A549 (cell line): ENCODE results near the gene AMY2B. TPM values are rescaled to one million over a fixed set of nuclear protein-coding genes. Genes with fewer than 3 reads are reported as not detected.
"Not testable (repeated sequence)": the region's sequence is repeated elsewhere in the genome, so short reads cannot be mapped to it uniquely, and the experiment has no call there.

Source experiments
- ATAC-seq, 2 experiments: fragments of 200-7000 bp in 1 of 2; fragments of >200 bp in 1 of 2; cut with Nextera tagmentation in 1 of 2; cut with Tn5 transposase in 1 of 2; 3 replicates each; pipeline versions ENCODE4 v1.8.0 to v1.9.1; 2018 to 2020; ENCODE audit warnings: mild to moderate bottlenecking in 1 of 2, moderate library complexity in 1 of 2
- CTCF ChIA-PET: fragments of 300-600 bp; sonication (Branson Sonifier 250); formaldehyde crosslinking; extraction: SDS; loops from one replicate; lab custom pipeline; 2021; ENCODE audit warnings: antibody characterized with exemption, inconsistent platforms; lab: Yijun Ruan, JAX
- POLR2A ChIA-PET: fragments of 350-600 bp; formaldehyde crosslinking; extraction: SDS; loops from one replicate; lab custom pipeline; 2021; ENCODE audit warnings: antibody characterized with exemption, inconsistent platforms; lab: Yijun Ruan, JAX
- DNase-seq, 2 experiments: peaks; one replicate each; pipeline versions ENCODE4 v3.0.0 to v3.0.0-alpha.2; 2011 to 2016; ENCODE audit warnings: low read depth in 1 of 2, low spot score in 1 of 2
- FAIRE-seq: peaks from 2 replicates; lab custom pipeline; 2011; peaks lifted over from hg19 to GRCh38; lab: Jason Lieb, UNC
- H3K27ac ChIP-seq, 2 experiments: fragments of >200 bp; sonication (Bioruptor Twin); formaldehyde crosslinking; 3 replicates each; pipeline ENCODE4 v1.5.1; 2016 to 2017
- H3K4me1 ChIP-seq: fragments of >200 bp; sonication (Bioruptor Twin); formaldehyde crosslinking; 3 replicates; pipeline ENCODE4 v1.6.1; 2016
- H3K4me2 ChIP-seq: fragments of >200 bp; sonication (Bioruptor Twin); formaldehyde crosslinking; 3 replicates; pipeline ENCODE4 v1.6.1; 2016
- H3K4me3 ChIP-seq: fragments of >200 bp; sonication (Bioruptor Twin); formaldehyde crosslinking; 3 replicates; pipeline ENCODE4 v1.5.1; 2016
- H3K9me3 ChIP-seq: fragments of >200 bp; sonication (Bioruptor Twin); formaldehyde crosslinking; 3 replicates; pipeline ENCODE4 v1.6.1; 2016
- CBX2 ChIP-seq: fragments of 200-600 bp; sonication (generic); IDR thresholded peaks from 2 replicates; pipeline ENCODE4 v1.6.1; 2016; ENCODE audit warnings: low read depth, mild to moderate bottlenecking, borderline replicate concordance
- CEBPB ChIP-seq, 2 experiments: fragments of >200 bp in 1 of 2; sonication (Bioruptor Twin) in 1 of 2; formaldehyde crosslinking in 1 of 2; IDR thresholded peaks; 2 replicates each; pipeline ENCODE4 v1.6.1; 2012 to 2016
- CHD4 ChIP-seq: fragments of 200-600 bp; sonication (generic); IDR thresholded peaks from 2 replicates; pipeline ENCODE4 v1.6.1; 2016; ENCODE audit warnings: antibody characterized with exemption, mild to moderate bottlenecking, borderline replicate concordance
- EHF ChIP-seq: fragments of 250-450 bp; sonication (Bioruptor Pico); IDR thresholded peaks from 2 replicates; pipeline ENCODE4 v1.5.0; 2020; ENCODE audit warnings: mild to moderate bottlenecking
- FOSB ChIP-seq: fragments of 250-450 bp; sonication (Bioruptor Pico); IDR thresholded peaks from 2 replicates; pipeline ENCODE4 v1.5.0; 2020; ENCODE audit warnings: mild to moderate bottlenecking, moderate library complexity
- FOSL2 ChIP-seq, 2 experiments: fragments of 450-650 bp in 1 of 2; fragments of >200 bp in 1 of 2; sonication (Bioruptor Twin) in 1 of 2; formaldehyde crosslinking; IDR thresholded peaks; 2 replicates each; pipeline versions ENCODE4 v1.5.0 to v1.6.1; 2016 to 2020; ENCODE audit warnings: mild to moderate bottlenecking in 1 of 2, moderate library complexity in 1 of 2
- HDAC2 ChIP-seq: fragments of 200-600 bp; sonication (generic); IDR thresholded peaks from 2 replicates; pipeline ENCODE4 v1.6.1; 2016
- HOXA7 ChIP-seq: fragments of 250-450 bp; sonication (Bioruptor Pico); IDR thresholded peaks from 2 replicates; pipeline ENCODE4 v1.5.0; 2020; ENCODE audit warnings: mild to moderate bottlenecking, moderate library complexity
- JUN ChIP-seq, 2 experiments: fragments of >200 bp; sonication (Bioruptor Twin); formaldehyde crosslinking; IDR thresholded peaks; 2 replicates in 1 of 2; 3 replicates in 1 of 2; pipeline ENCODE4 v1.6.1; 2016 to 2017
- JUNB ChIP-seq: fragments of >200 bp; sonication (Bioruptor Twin); formaldehyde crosslinking; IDR thresholded peaks from 2 replicates; pipeline ENCODE4 v1.6.1; 2016
- KDM1A ChIP-seq: fragments of 200-600 bp; sonication (generic); IDR thresholded peaks from 2 replicates; pipeline ENCODE4 v1.6.1; 2016; ENCODE audit warnings: low read depth, mild to moderate bottlenecking
- MAFK ChIP-seq: fragments of 450-650 bp; IDR thresholded peaks from 2 replicates; pipeline ENCODE4 v1.6.1; 2014; ENCODE audit not compliant: partially characterized antibody
- MAZ ChIP-seq: fragments of 150-350 bp; IDR thresholded peaks from 2 replicates; pipeline ENCODE4 v1.6.1; 2014; ENCODE audit warnings: antibody characterized with exemption, low read depth, low read length, borderline replicate concordance
- MYC ChIP-seq: IDR thresholded peaks from 2 replicates; pipeline ENCODE4 v1.6.1; 2012; ENCODE audit warnings: mild to moderate bottlenecking, inconsistent platforms, low read length, improper control_type of control experiment, borderline replicate concordance
- NFE2L2 ChIP-seq: fragments of 150-350 bp; conservative IDR thresholded peaks from 2 replicates; pipeline ENCODE4 v1.6.1; 2014; ENCODE audit warnings: low read length
- POLR2A ChIP-seq: IDR thresholded peaks from 2 replicates; pipeline ENCODE4 v1.6.1; 2012; ENCODE audit warnings: mild to moderate bottlenecking, low read length
- SREBF2 ChIP-seq: fragments of 450-650 bp; IDR thresholded peaks from 2 replicates; pipeline ENCODE4 v1.6.1; 2014; ENCODE audit warnings: mild to moderate bottlenecking, moderate library complexity
- ZFP36 ChIP-seq: fragments of 450-650 bp; IDR thresholded peaks from 2 replicates; pipeline ENCODE4 v1.6.1; 2014; ENCODE audit warnings: borderline replicate concordance; ENCODE audit not compliant: partially characterized antibody
- ZSCAN20 ChIP-seq: fragments of 250-450 bp; sonication (Bioruptor Pico); IDR thresholded peaks from 2 replicates; pipeline ENCODE4 v1.8.0; 2022; ENCODE audit warnings: mild to moderate bottlenecking, moderate library complexity
- WGBS: methylation state at CpG from one replicate; pipeline ENCODE4 v1.1.6; 2017; ENCODE audit errors: missing lambda C conversion rate; 5-methylcytosine and 5-hydroxymethylcytosine counted together
- polyA plus RNA-seq, 4 experiments: library from polyadenylated mRNA; depleted of rRNA in 3 of 4; stranded (reverse); fragments of >200 nt; fragmentation: RNase III in 1 of 4; extraction: RNeasy Plus Mini Kit Qiagen cat#74134 plus additional on column Dnase treatment in 1 of 4; gene quantifications; 2 replicates in 3 of 4; 3 replicates in 1 of 4; pipeline ENCODE4 v1.2.3, GENCODE V29; 2011 to 2017
- TF ChIP-seq, protein P1 (sequence below): IDR thresholded peaks from 2 replicates; pipeline ENCODE4 v1.6.1; 2012
- TF ChIP-seq, protein P2 (sequence below): fragments of 250-450 bp; sonication (Bioruptor Pico); IDR thresholded peaks from 2 replicates; pipeline ENCODE4 v1.5.0; 2021; ENCODE audit warnings: mild to moderate bottlenecking, moderate library complexity, borderline replicate concordance
- TF ChIP-seq, protein P3 (sequence below): IDR thresholded peaks from 2 replicates; pipeline ENCODE4 v1.6.1; 2012
- TF ChIP-seq, protein P4 (sequence below): fragments of 150-350 bp; IDR thresholded peaks from 2 replicates; pipeline ENCODE4 v1.6.1; 2014; ENCODE audit warnings: low read depth, mild to moderate bottlenecking, low read length
- TF ChIP-seq, protein P5 (sequence below): fragments of 450-650 bp; IDR thresholded peaks from 2 replicates; pipeline ENCODE4 v1.6.1; 2014; ENCODE audit warnings: antibody characterized with exemption
- TF ChIP-seq, protein P6 (sequence below): fragments of 200-600 bp; sonication (generic); IDR thresholded peaks from 2 replicates; pipeline ENCODE4 v1.6.1; 2016; ENCODE audit warnings: antibody characterized with exemption, mild to moderate bottlenecking, moderate library complexity

AMY2B gene
- polyA plus RNA-seq, 2 of the 4 experiments (the other 2 are of a cell fraction) = 1.7 to 3.0 TPM

DNA sequence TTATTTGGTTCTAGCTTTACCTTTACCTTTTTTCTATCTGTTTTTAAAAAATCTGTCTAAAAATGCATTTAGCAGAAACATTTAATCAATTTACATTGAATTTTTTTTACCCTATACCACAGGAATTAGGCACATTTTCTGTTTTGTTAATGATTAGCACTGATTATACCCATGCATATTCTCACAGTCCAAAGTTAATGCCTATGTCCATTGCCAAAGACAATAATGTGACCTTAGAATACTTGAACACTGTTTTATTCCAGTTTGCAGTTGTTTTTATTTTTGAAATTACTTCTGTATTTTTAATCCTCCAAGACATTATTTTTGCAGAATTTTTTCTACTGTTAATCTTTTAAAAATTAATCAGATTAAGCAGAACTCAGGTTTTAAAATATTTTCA is 11.0 kb upstream of the AMY2B start:
- no peak overlapping the region for H3K27ac ChIP-seq
- TF ChIP-seq JUN (IDR thresholded peaks at IDR 0.05) (no peak), FOSL2 (IDR thresholded peaks at IDR 0.05) (no peak), FOSL2 (CRISPR knock-in tag; IDR thresholded peaks at IDR 0.05) (no peak), MAFK (no peak), FOSB (CRISPR knock-in tag) (no peak), JUNB (no peak), CHD4 (no peak), EHF (no peak), SREBF2 (no peak)
- TF ChIP-seq, protein P1, sequence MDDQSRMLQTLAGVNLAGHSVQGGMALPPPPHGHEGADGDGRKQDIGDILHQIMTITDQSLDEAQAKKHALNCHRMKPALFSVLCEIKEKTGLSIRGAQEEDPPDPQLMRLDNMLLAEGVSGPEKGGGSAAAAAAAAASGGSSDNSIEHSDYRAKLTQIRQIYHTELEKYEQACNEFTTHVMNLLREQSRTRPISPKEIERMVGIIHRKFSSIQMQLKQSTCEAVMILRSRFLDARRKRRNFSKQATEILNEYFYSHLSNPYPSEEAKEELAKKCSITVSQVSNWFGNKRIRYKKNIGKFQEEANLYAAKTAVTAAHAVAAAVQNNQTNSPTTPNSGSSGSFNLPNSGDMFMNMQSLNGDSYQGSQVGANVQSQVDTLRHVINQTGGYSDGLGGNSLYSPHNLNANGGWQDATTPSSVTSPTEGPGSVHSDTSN = no peak
- TF ChIP-seq, protein P2, sequence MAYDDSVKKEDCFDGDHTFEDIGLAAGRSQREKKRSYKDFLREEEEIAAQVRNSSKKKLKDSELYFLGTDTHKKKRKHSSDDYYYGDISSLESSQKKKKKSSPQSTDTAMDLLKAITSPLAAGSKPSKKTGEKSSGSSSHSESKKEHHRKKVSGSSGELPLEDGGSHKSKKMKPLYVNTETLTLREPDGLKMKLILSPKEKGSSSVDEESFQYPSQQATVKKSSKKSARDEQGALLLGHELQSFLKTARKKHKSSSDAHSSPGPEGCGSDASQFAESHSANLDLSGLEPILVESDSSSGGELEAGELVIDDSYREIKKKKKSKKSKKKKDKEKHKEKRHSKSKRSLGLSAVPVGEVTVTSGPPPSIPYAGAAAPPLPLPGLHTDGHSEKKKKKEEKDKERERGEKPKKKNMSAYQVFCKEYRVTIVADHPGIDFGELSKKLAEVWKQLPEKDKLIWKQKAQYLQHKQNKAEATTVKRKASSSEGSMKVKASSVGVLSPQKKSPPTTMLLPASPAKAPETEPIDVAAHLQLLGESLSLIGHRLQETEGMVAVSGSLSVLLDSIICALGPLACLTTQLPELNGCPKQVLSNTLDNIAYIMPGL (CRISPR knock-in tag) = no peak
- TF ChIP-seq, protein P3, sequence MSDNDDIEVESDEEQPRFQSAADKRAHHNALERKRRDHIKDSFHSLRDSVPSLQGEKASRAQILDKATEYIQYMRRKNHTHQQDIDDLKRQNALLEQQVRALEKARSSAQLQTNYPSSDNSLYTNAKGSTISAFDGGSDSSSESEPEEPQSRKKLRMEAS = no peak
- TF ChIP-seq, protein P4, sequence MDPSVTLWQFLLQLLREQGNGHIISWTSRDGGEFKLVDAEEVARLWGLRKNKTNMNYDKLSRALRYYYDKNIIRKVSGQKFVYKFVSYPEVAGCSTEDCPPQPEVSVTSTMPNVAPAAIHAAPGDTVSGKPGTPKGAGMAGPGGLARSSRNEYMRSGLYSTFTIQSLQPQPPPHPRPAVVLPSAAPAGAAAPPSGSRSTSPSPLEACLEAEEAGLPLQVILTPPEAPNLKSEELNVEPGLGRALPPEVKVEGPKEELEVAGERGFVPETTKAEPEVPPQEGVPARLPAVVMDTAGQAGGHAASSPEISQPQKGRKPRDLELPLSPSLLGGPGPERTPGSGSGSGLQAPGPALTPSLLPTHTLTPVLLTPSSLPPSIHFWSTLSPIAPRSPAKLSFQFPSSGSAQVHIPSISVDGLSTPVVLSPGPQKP = no peak
- TF ChIP-seq, protein P5, sequence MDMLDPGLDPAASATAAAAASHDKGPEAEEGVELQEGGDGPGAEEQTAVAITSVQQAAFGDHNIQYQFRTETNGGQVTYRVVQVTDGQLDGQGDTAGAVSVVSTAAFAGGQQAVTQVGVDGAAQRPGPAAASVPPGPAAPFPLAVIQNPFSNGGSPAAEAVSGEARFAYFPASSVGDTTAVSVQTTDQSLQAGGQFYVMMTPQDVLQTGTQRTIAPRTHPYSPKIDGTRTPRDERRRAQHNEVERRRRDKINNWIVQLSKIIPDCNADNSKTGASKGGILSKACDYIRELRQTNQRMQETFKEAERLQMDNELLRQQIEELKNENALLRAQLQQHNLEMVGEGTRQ = no peak
- ChIA-PET CTCF (no interaction called here), POLR2A (no interaction called here)
- DNase-seq = no peak
- no peak for FAIRE-seq
- no peak overlapping the region for H3K4me2 ChIP-seq
- no peak for ATAC-seq
- no peaks in the 10 kb centered on the region for H3K4me1 ChIP-seq
- H3K4me3 ChIP-seq = no peak overlapping the region
- no peaks in the 10 kb centered on the region for H3K9me3 ChIP-seq

DNA sequence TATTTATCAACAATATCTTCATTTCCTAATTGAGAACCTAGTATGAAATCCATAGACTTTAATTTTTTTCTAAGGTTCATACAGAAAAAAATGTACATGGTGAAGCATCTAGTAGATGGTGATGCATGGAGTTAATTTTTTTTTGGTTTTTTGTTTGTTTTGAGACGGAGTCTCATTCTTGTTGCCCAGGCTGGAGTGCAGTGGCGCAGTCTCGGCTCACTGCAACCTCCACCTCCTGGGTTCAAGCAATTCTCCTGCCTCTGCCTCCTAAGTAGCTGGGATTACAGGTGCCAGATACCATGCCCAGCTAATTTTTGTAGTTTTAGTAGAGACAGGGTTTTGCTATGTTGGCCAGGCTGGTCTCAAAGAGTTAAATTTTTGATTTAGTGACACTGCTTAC is 10.3 kb upstream of the AMY2B start:
- H3K4me2 ChIP-seq, FAIRE-seq, H3K4me1 ChIP-seq, H3K27ac ChIP-seq, DNase-seq, CTCF ChIA-PET, ATAC-seq, H3K9me3 ChIP-seq, H3K4me3 ChIP-seq, POLR2A ChIA-PET: not testable (repeated sequence)
- 68% methylated on average over 3 of the region's 3 CpGs for WGBS

DNA sequence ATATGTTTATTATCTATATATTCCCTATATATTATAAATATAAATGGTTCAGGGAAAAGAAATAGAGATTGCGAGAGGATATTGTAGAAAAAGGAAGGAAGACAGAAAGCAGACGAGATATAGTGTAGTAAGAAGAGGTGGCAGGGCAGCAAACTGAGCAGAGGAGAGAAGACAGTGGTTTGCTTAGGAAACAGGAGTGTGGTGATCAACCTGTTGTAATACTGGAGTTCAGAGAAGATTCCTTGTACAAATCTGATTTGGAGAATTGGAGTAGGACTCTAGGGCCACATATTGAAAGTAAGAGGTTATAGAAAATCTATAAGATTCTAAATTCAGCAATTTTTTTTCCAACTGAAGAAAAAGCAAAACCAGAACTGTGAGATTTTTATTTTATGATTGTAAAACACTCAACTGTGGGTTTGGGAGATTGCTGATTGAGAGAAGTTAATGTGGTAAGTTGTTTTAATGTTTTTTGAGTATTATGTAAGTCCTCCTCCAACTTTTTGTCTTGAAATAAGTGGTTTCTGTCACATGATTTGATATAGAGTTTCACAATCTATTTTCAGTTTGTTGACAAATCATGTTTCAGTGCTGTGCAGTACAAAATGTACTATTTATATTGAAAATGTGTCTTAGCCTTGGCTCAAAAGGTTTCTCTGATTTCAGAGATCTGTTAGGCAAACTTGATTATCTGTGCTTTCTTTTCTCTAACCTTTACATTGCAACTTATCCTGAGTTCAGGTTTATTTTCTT is 9.6 kb upstream of the AMY2B start:
- H3K27ac ChIP-seq = no peak overlapping the region
- WGBS = 72% methylated on average over 2 of the region's 2 CpGs
- ChIA-PET CTCF (no interaction called here), POLR2A (no interaction called here)
- H3K9me3 ChIP-seq = no peaks in the 10 kb centered on the region
- DNase-seq = no peak
- FAIRE-seq = no peak
- H3K4me2 ChIP-seq = no peak overlapping the region
- no peak for ATAC-seq
- H3K4me3 ChIP-seq = no peak overlapping the region
- H3K4me1 ChIP-seq = no peaks in the 10 kb centered on the region
- no peak for TF ChIP-seq CHD4
- TF ChIP-seq CEBPB (IDR thresholded peaks at IDR 0.05) = no peak
- no peak for TF ChIP-seq MYC
- TF ChIP-seq MAZ = no peak
- TF ChIP-seq NFE2L2 = no peak
- TF ChIP-seq SREBF2 = no peak
- no peak for TF ChIP-seq HOXA7 (CRISPR knock-in tag)
- TF ChIP-seq HDAC2 = no peak
- TF ChIP-seq ZFP36 = no peak
- TF ChIP-seq CBX2 = no peak
- TF ChIP-seq ZSCAN20 (CRISPR knock-in tag) = no peak
- TF ChIP-seq, protein P6, sequence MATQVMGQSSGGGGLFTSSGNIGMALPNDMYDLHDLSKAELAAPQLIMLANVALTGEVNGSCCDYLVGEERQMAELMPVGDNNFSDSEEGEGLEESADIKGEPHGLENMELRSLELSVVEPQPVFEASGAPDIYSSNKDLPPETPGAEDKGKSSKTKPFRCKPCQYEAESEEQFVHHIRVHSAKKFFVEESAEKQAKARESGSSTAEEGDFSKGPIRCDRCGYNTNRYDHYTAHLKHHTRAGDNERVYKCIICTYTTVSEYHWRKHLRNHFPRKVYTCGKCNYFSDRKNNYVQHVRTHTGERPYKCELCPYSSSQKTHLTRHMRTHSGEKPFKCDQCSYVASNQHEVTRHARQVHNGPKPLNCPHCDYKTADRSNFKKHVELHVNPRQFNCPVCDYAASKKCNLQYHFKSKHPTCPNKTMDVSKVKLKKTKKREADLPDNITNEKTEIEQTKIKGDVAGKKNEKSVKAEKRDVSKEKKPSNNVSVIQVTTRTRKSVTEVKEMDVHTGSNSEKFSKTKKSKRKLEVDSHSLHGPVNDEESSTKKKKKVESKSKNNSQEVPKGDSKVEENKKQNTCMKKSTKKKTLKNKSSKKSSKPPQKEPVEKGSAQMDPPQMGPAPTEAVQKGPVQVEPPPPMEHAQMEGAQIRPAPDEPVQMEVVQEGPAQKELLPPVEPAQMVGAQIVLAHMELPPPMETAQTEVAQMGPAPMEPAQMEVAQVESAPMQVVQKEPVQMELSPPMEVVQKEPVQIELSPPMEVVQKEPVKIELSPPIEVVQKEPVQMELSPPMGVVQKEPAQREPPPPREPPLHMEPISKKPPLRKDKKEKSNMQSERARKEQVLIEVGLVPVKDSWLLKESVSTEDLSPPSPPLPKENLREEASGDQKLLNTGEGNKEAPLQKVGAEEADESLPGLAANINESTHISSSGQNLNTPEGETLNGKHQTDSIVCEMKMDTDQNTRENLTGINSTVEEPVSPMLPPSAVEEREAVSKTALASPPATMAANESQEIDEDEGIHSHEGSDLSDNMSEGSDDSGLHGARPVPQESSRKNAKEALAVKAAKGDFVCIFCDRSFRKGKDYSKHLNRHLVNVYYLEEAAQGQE = no peak
- no peak for TF ChIP-seq POLR2A
- TF ChIP-seq KDM1A = no peak
